Cardiac muscle cell (in vitro differentiated cells and primary cell): ENCODE data around the gene TGFB1. TPM values are rescaled to one million over a fixed set of nuclear protein-coding genes. Genes with fewer than 3 reads are reported as not detected.
A peak's percentile ranks its signal among the peaks of the same experiment; 100 is the strongest.

Source experiments
- DNase-seq, 2 donors: peaks; one replicate each; pipeline versions ENCODE4 v3.0.0 to v3.0.0-alpha.2; 2010 to 2017; ENCODE audit warnings: low read depth in 1 of 2, low spot score in 1 of 2
- H3K27ac ChIP-seq: fragments of 200-600 bp; sonication (generic); 2 replicates; pipeline ENCODE4 v1.5.1; 2016
- H3K27me3 ChIP-seq: fragments of 200-600 bp; sonication (generic); 2 replicates; pipeline ENCODE4 v1.6.0; 2016; ENCODE audit warnings: control low read depth
- H3K36me3 ChIP-seq: fragments of 200-600 bp; sonication (generic); 2 replicates; pipeline ENCODE4 v1.5.1; 2016; ENCODE audit warnings: control low read depth
- H3K4me1 ChIP-seq: fragments of 200-600 bp; sonication (generic); 2 replicates; pipeline ENCODE4 v1.8.1; 2017; ENCODE audit warnings: low read depth, mild to moderate bottlenecking, mixed run types
- H3K4me3 ChIP-seq: fragments of 200-600 bp; sonication (generic); 2 replicates; pipeline ENCODE4 v1.5.1; 2016; ENCODE audit warnings: mild to moderate bottlenecking
- H3K9me3 ChIP-seq: fragments of 200-600 bp; sonication (generic); 2 replicates; pipeline ENCODE4 v1.5.1; 2017; ENCODE audit warnings: low read depth, mild to moderate bottlenecking, control low read depth
- CTCF ChIP-seq: IDR thresholded peaks from 2 replicates; pipeline ENCODE4 v1.5.1; 2012; ENCODE audit warnings: low read depth, mild to moderate bottlenecking, low read length
- polyA plus RNA-seq: library from polyadenylated mRNA; unstranded; fragments of >200 nt; fragmentation: Nextera tagmentation; extraction: Ambion mirVana; gene quantifications from 2 replicates; pipeline ENCODE4 v1.2.1, GENCODE V29; 2016
- total RNA-seq: library from RNA; depleted of rRNA; stranded (reverse); fragments of >200 nt; gene quantifications from 2 replicates; pipeline ENCODE4 v1.2.3, GENCODE V29; 2016

Gene TGFB1
- total and polyA plus RNA-seq, 2 experiments from 2014 or later: 32.6 to 34.8 TPM

DNA sequence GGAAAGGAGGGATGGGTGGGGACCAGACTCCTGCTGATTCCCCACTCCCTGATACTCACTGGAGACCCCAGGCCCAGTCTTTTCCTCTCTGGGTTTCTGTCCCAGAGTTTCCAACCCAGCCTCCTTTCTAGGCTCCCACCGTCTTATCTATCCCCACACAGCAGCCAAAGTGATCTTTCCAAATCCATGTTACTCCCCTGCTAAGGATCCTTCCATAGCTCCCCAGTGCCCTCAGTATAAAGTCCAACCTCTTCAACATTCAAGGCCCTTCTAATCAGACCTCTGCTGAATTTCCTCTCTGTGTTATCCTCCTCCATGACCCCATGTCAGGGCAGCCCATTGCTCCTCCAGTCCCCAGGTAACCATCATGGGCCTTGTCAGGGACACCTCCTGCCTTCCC, 1.3 kb upstream of the TGFB1 start:
- no peak for DNase-seq
- Histone ChIP-seq H3K36me3 (no peaks in the 10 kb centered on the region), H3K27me3 (no peaks in the 10 kb centered on the region), H3K27ac (no peak overlapping the region), H3K4me1 (no peaks in the 10 kb centered on the region), H3K9me3 (no peaks in the 10 kb centered on the region), H3K4me3 (no peak overlapping the region)
- TF ChIP-seq CTCF: no peak

- Histone ChIP-seq H3K4me3 (peak overlapping the region; percentile 68), H3K4me1 (no peaks in the 10 kb centered on the region), H3K9me3 (no peaks in the 10 kb centered on the region), H3K27ac (no peak overlapping the region), H3K27me3 (no peaks in the 10 kb centered on the region), H3K36me3 (no peaks in the 10 kb centered on the region)
- TF ChIP-seq CTCF: no peak
- no peak for DNase-seq
Observed at GRCh38 chr19:41354343-41354953, 726 bp upstream of the TGFB1 start.

DNA sequence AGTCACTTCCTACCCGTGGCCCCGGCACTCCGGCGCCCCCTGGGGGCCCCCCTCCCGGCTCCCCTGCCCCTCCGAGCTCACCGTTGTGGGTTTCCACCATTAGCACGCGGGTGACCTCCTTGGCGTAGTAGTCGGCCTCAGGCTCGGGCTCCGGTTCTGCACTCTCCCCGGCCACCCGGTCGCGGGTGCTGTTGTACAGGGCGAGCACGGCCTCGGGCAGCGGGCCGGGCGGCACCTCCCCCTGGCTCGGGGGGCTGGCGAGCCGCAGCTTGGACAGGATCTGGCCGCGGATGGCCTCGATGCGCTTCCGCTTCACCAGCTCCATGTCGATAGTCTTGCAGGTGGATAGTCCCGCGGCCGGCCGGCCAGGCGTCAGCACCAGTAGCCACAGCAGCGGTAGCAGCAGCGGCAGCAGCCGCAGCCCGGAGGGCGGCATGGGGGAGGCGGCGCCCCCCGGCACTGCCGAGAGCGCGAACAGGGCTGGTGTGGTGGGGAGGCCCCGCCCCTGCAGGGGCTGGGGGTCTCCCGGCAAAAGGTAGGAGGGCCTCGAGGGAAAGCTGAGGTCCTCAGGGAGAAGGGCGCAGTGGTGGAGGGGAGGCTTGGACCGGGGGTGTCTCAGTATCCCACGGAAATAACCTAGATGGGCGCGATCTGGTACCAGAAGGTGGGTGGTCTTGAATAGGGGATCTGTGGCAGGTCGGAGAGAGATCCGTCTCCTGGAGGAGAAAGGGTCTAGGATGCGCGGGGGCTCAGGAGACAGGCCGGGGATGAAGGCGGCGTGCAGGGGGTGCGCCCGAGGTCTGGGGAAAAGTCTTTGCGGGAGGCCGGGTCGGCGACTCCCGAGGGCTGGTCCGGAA, 885 bp downstream of the TGFB1 start:
- Histone ChIP-seq H3K4me1 (no peaks in the 10 kb centered on the region), H3K27me3 (no peaks in the 10 kb centered on the region), H3K27ac (no peak overlapping the region), H3K9me3 (no peaks in the 10 kb centered on the region), H3K4me3 (peak overlapping the region; percentile 68), H3K36me3 (no peaks in the 10 kb centered on the region)
- peak; percentile 54 to 65 for DNase-seq
- TF ChIP-seq CTCF: peak; percentile 58

GRCh38 chr19:41352279-41352608, 1.5 kb downstream of the TGFB1 start:
- Histone ChIP-seq H3K9me3 (no peaks in the 10 kb centered on the region), H3K4me3 (peak overlapping the region; percentile 68), H3K4me1 (no peaks in the 10 kb centered on the region), H3K27ac (no peak overlapping the region), H3K27me3 (no peaks in the 10 kb centered on the region), H3K36me3 (no peaks in the 10 kb centered on the region)
- no peak for TF ChIP-seq CTCF
- no peak for DNase-seq

DNA sequence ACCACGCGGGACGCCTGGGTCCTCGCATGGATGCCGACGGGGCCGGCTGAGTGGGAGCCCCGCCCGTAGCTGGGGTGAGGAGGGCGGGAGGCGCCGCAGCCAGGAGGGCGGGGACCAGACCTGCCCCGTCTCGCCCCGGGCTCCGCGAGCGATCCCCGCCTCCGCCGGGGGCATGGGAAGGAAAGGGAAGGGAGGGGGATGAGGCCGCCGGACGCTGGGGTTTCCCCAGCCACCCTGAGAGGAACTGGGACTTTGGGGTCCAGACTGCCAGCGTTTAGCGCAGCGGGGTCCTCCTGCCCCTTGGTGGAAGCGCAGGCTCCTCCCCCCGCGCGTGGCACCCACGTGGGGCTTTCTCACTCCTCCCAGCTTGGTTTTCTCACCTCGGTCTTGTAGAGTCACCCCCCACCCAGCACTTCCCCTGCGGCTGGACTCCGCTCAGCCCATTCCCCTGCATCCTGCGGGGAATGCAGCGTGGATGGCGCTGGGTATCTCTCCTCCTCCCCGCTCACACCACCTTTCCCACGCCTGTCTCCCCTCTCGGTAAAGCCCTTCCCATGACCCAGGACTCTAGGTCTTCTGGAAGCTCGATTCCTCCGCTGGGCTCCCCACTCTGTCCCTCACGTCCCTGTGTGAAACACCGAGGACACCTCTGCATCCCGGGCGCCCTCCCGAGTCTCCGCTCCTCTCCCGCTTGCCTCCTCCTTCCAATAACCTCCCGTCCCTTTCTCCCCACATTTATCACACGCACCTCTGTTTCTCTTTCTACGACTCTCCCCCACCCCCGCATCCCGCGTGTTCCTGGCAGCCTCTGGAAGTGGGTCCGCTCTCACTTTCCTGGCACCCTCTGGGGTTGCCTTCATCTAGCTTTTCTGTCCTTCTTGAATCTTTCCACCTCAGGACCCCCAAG, 2.1 kb downstream of the TGFB1 start:
- Histone ChIP-seq H3K9me3 (no peaks in the 10 kb centered on the region), H3K4me3 (peak overlapping the region; percentile 68), H3K27ac (no peak overlapping the region), H3K4me1 (no peaks in the 10 kb centered on the region), H3K27me3 (no peaks in the 10 kb centered on the region), H3K36me3 (no peaks in the 10 kb centered on the region)
- TF ChIP-seq CTCF: no peak
- DNase-seq: peak; percentile 48 to 63
